Neural progenitor cell (in vitro differentiated cells): ENCODE results near the gene SLCO4A1. TPM values are rescaled to one million over a fixed set of nuclear protein-coding genes. Genes with fewer than 3 reads are reported as not detected.

Source experiments
- DNase-seq: peaks from one replicate; pipeline ENCODE4 v3.0.0-alpha.2; 2016; ENCODE audit warnings: low spot score
- H2AFZ ChIP-seq: fragments of 200-600 bp; sonication (generic); replicated peaks from 2 replicates; pipeline ENCODE4 v1.6.1; 2016; ENCODE audit warnings: antibody characterized with exemption
- H3F3A ChIP-seq: fragments of 200-600 bp; sonication (generic); 2 replicates; pipeline ENCODE4 v1.6.1; 2016; ENCODE audit warnings: antibody characterized with exemption, low read depth
- H3K27ac ChIP-seq: fragments of 200-600 bp; sonication (generic); 2 replicates; pipeline ENCODE4 v1.5.1; 2016; ENCODE audit warnings: mild to moderate bottlenecking
- H3K27me3 ChIP-seq: fragments of 200-600 bp; sonication (generic); 2 replicates; pipeline ENCODE4 v1.6.1; 2016; ENCODE audit warnings: mild to moderate bottlenecking, moderate library complexity
- H3K36me3 ChIP-seq: fragments of 200-600 bp; sonication (generic); 2 replicates; pipeline ENCODE4 v1.5.1; 2016
- H3K4me1 ChIP-seq: fragments of 200-600 bp; sonication (generic); 2 replicates; pipeline ENCODE4 v1.6.1; 2016; ENCODE audit warnings: mixed run types
- H3K4me2 ChIP-seq: fragments of 200-600 bp; sonication (generic); 2 replicates; pipeline ENCODE4 v1.6.1; 2016
- H3K4me3 ChIP-seq: fragments of 200-600 bp; sonication (generic); 2 replicates; pipeline ENCODE4 v1.5.1; 2016
- H3K79me2 ChIP-seq: fragments of 200-600 bp; sonication (generic); 2 replicates; pipeline ENCODE4 v1.6.1; 2016; ENCODE audit warnings: low read depth
- H3K9ac ChIP-seq: fragments of 200-600 bp; sonication (generic); 2 replicates; pipeline ENCODE4 v1.6.1; 2016
- H3K9me3 ChIP-seq: fragments of 200-600 bp; sonication (generic); 2 replicates; pipeline ENCODE4 v1.5.1; 2016; ENCODE audit warnings: low read depth
- H4K20me1 ChIP-seq: fragments of 200-600 bp; sonication (generic); 2 replicates; pipeline ENCODE4 v1.6.1; 2016; ENCODE audit warnings: low read depth
- H3K27ac Mint-ChIP-seq: 3 replicates; pipeline ENCODE4 v1.8.0; 2021; ENCODE audit warnings: mixed read lengths
- H3K27me3 Mint-ChIP-seq: 2 replicates; pipeline ENCODE4 v1.8.0; 2022; ENCODE audit warnings: low read depth, mild to moderate bottlenecking, inconsistent platforms, moderate library complexity, mixed read lengths; ENCODE audit not compliant: insufficient read depth
- H3K36me3 Mint-ChIP-seq: 3 replicates; pipeline ENCODE4 v1.8.0; 2021; ENCODE audit warnings: mixed read lengths
- H3K4me1 Mint-ChIP-seq: 3 replicates; pipeline ENCODE4 v1.8.0; 2021; ENCODE audit warnings: mixed read lengths
- H3K4me3 Mint-ChIP-seq: 3 replicates; pipeline ENCODE4 v1.8.0; 2021; ENCODE audit warnings: mild to moderate bottlenecking, moderate library complexity, mixed read lengths
- H3K9me3 Mint-ChIP-seq: 3 replicates; pipeline ENCODE4 v1.8.0; 2020; ENCODE audit warnings: mixed read lengths
- EZH2 ChIP-seq: fragments of 200-600 bp; sonication (generic); IDR thresholded peaks from 2 replicates; pipeline ENCODE4 v1.6.1; 2017; ENCODE audit warnings: antibody characterized with exemption, mild to moderate bottlenecking, moderate library complexity
- EZH2phosphoT487 ChIP-seq: fragments of 200-600 bp; sonication (generic); IDR thresholded peaks from 2 replicates; pipeline ENCODE4 v1.6.1; 2017; ENCODE audit warnings: antibody characterized with exemption
- total RNA-seq: library from RNA; depleted of rRNA; stranded (reverse); fragments of >200 nt; gene quantifications from 2 replicates; pipeline ENCODE4 v1.2.3, GENCODE V29; 2015; ENCODE audit warnings: low replicate concordance
- TF ChIP-seq, protein P1 (sequence below): fragments of 200-600 bp; sonication (generic); IDR thresholded peaks from 2 replicates; pipeline ENCODE4 v1.5.1; 2017; ENCODE audit warnings: antibody characterized with exemption, mild to moderate bottlenecking

The SLCO4A1 gene
- total RNA-seq, 1 donor from 2014 or later = 0.88 TPM

DNA sequence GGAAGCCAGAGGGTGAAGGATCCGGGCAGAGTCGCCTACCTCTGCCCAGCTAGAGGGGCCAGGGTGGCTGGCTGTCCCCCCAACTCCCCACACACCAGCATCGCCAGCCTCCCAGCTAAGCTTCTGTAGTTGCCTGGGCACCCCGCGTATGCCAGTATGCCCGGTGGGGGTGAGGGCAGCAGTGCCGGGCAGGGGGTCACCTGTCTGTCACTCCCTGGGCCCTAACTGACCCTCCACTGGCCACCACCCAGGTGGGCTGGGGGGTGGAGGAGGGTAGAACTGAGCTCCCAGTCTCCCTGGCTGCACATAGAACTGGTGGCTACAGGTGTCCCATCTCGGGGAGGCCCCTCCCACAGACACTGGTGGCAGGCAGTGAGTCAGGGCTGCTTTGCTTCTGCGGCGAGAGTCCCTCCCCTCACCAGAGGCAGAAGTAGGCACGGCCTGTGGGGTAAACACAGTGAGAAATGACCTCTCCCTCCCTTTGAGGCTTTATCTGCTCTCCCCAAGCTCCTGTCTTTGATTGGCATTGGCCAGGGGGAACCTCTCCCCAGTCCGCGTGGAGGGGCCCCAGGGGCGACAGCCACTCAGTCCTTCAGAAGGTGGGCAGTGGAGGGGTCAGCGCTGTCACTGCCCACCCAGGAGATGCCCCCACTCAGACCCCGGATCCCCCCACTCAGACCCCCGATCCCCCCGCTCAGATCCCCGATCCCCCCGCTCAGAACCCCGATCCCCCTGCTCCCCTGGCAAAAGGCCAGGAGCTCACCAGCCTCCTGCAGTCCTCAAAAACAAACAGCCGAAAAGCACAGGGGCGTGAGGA, 68.8 kb downstream of the SLCO4A1 start:
- no peaks in the 10 kb centered on the region for H3K79me2 ChIP-seq
- H3K27me3 Mint-ChIP-seq = peaks cover 39% of the 10 kb centered on the region
- no peak overlapping the region for H3K9ac ChIP-seq
- no peaks in the 10 kb centered on the region for H3K36me3 Mint-ChIP-seq
- H3K27ac Mint-ChIP-seq = no peak overlapping the region
- H2AFZ ChIP-seq = no peak overlapping the region
- DNase-seq = no peak
- H4K20me1 ChIP-seq = peaks cover 21% of the 10 kb centered on the region
- no peaks in the 10 kb centered on the region for H3K9me3 ChIP-seq
- H3K4me1 Mint-ChIP-seq = peaks cover 12% of the 10 kb centered on the region
- no peak overlapping the region for H3K27ac ChIP-seq
- TF ChIP-seq EZH2 (no peak), EZH2phosphoT487 (no peak)
- TF ChIP-seq, protein P1, sequence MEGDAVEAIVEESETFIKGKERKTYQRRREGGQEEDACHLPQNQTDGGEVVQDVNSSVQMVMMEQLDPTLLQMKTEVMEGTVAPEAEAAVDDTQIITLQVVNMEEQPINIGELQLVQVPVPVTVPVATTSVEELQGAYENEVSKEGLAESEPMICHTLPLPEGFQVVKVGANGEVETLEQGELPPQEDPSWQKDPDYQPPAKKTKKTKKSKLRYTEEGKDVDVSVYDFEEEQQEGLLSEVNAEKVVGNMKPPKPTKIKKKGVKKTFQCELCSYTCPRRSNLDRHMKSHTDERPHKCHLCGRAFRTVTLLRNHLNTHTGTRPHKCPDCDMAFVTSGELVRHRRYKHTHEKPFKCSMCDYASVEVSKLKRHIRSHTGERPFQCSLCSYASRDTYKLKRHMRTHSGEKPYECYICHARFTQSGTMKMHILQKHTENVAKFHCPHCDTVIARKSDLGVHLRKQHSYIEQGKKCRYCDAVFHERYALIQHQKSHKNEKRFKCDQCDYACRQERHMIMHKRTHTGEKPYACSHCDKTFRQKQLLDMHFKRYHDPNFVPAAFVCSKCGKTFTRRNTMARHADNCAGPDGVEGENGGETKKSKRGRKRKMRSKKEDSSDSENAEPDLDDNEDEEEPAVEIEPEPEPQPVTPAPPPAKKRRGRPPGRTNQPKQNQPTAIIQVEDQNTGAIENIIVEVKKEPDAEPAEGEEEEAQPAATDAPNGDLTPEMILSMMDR = no peak
- no peak overlapping the region for H3K4me3 Mint-ChIP-seq
- H3K36me3 ChIP-seq = no peaks in the 10 kb centered on the region
- H3K9me3 Mint-ChIP-seq = peaks cover 3% of the 10 kb centered on the region
- H3K4me1 ChIP-seq = peaks cover 5% of the 10 kb centered on the region
- no peak overlapping the region for H3K4me3 ChIP-seq
- H3F3A ChIP-seq = no peaks in the 10 kb centered on the region
- H3K4me2 ChIP-seq = no peak overlapping the region
- H3K27me3 ChIP-seq = peaks cover 88% of the 10 kb centered on the region

DNA sequence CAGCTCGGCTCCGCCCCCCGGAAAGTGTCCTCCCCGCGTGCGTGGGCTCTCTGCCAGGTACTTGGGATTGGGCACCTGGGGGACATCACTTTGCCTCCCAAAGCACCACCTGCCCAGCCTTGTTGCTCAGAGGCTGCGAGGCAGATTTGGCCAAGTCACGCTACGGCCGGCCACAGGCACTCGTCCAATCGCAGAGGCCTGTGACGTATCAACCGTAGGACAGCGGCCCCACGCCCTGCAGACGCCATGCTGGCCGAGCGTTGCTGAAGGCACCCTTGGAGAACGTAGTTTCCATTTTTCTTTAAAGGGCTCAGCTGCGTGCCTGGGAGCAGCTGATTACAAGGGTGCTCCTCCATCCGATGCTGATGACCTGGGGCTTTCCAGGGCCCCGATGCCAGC, 69.4 kb downstream of the SLCO4A1 start:
- H3F3A ChIP-seq = no peaks in the 10 kb centered on the region
- no peak overlapping the region for H3K4me2 ChIP-seq
- H3K27me3 ChIP-seq = peaks cover 82% of the 10 kb centered on the region
- Mint-ChIP-seq H3K4me3 (no peak overlapping the region), H3K4me1 (peaks cover 16% of the 10 kb centered on the region), H3K9me3 (peaks cover 3% of the 10 kb centered on the region), H3K36me3 (no peaks in the 10 kb centered on the region), H3K27me3 (peaks cover 41% of the 10 kb centered on the region), H3K27ac (no peak overlapping the region)
- no peak overlapping the region for H3K4me3 ChIP-seq
- no peak overlapping the region for H2AFZ ChIP-seq
- peaks cover 5% of the 10 kb centered on the region for H3K4me1 ChIP-seq
- no peak overlapping the region for H3K27ac ChIP-seq
- DNase-seq = no peak
- no peaks in the 10 kb centered on the region for H3K36me3 ChIP-seq
- no peak overlapping the region for H3K9ac ChIP-seq
- H3K79me2 ChIP-seq = no peaks in the 10 kb centered on the region
- TF ChIP-seq, protein P1 = no peak
- TF ChIP-seq EZH2phosphoT487 (no peak), EZH2 (no peak)
- peaks cover 21% of the 10 kb centered on the region for H4K20me1 ChIP-seq
- H3K9me3 ChIP-seq = no peaks in the 10 kb centered on the region

GRCh38 chr20:62712606-62713005, 70.3 kb downstream of the SLCO4A1 start:
- H3K36me3 Mint-ChIP-seq = no peaks in the 10 kb centered on the region
- H3K9me3 Mint-ChIP-seq = peaks cover 3% of the 10 kb centered on the region
- no peak overlapping the region for H3K4me2 ChIP-seq
- H3K27ac ChIP-seq = no peak overlapping the region
- H3K27me3 Mint-ChIP-seq = peaks cover 39% of the 10 kb centered on the region
- no peaks in the 10 kb centered on the region for H3K79me2 ChIP-seq
- H3K4me3 Mint-ChIP-seq = no peak overlapping the region
- TF ChIP-seq EZH2 (no peak), EZH2phosphoT487 (no peak)
- TF ChIP-seq, protein P1 = no peak
- no peak overlapping the region for H2AFZ ChIP-seq
- H3K4me1 ChIP-seq = peaks cover 5% of the 10 kb centered on the region
- H3K36me3 ChIP-seq = no peaks in the 10 kb centered on the region
- H4K20me1 ChIP-seq = peaks cover 18% of the 10 kb centered on the region
- DNase-seq = no peak
- H3F3A ChIP-seq = no peaks in the 10 kb centered on the region
- no peak overlapping the region for H3K4me3 ChIP-seq
- peaks cover 14% of the 10 kb centered on the region for H3K4me1 Mint-ChIP-seq
- H3K9ac ChIP-seq = no peak overlapping the region
- peaks cover 77% of the 10 kb centered on the region for H3K27me3 ChIP-seq
- no peaks in the 10 kb centered on the region for H3K9me3 ChIP-seq
- H3K27ac Mint-ChIP-seq = no peak overlapping the region
